Measurements from ENCODE around the gene ASTN1.

ASTN1 gene

DNA sequence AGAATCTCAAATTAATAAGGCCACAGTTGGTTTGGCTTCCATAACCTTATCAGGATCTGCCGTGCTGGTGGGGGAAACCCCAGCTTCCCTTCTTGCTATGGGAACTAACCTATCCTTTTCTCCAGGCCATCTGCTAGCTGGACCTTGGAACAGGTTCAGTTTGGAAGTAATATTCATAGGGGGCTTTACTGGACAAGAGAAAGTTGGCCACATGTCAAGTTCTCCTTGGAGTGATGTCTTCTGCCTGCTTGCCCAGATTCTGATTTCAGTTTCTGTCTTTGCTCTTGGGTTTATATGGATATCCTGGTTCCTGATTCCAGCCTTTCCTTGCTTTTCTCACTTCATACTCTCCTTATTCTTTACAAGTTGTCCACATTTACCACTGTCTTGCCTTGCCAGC lies 279.6 kb downstream of the ASTN1 start:
- TF ChIP-seq FOXP2 (optimal IDR thresholded peaks at IDR 0.05; ENCODE audit: borderline replicate concordance, extremely low read depth, extremely low read length, insufficient read depth) = no peak
- no peak for TF ChIP-seq SIN3A (IDR thresholded peaks at IDR 0.05; ENCODE audit: borderline replicate concordance, insufficient read depth, low read length)
- no peak for TF ChIP-seq TAF1 (IDR thresholded peaks at IDR 0.05; ENCODE audit: borderline replicate concordance, insufficient read depth, low read length)
- TF ChIP-seq, protein P1, sequence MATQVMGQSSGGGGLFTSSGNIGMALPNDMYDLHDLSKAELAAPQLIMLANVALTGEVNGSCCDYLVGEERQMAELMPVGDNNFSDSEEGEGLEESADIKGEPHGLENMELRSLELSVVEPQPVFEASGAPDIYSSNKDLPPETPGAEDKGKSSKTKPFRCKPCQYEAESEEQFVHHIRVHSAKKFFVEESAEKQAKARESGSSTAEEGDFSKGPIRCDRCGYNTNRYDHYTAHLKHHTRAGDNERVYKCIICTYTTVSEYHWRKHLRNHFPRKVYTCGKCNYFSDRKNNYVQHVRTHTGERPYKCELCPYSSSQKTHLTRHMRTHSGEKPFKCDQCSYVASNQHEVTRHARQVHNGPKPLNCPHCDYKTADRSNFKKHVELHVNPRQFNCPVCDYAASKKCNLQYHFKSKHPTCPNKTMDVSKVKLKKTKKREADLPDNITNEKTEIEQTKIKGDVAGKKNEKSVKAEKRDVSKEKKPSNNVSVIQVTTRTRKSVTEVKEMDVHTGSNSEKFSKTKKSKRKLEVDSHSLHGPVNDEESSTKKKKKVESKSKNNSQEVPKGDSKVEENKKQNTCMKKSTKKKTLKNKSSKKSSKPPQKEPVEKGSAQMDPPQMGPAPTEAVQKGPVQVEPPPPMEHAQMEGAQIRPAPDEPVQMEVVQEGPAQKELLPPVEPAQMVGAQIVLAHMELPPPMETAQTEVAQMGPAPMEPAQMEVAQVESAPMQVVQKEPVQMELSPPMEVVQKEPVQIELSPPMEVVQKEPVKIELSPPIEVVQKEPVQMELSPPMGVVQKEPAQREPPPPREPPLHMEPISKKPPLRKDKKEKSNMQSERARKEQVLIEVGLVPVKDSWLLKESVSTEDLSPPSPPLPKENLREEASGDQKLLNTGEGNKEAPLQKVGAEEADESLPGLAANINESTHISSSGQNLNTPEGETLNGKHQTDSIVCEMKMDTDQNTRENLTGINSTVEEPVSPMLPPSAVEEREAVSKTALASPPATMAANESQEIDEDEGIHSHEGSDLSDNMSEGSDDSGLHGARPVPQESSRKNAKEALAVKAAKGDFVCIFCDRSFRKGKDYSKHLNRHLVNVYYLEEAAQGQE (IDR thresholded peaks at IDR 0.05; ENCODE audit: insufficient read depth in 1 of 2, low read depth in 2 of 2, low read length in 2 of 2) = no peak
- TF ChIP-seq POLR2AphosphoS5 (IDR thresholded peaks at IDR 0.05; ENCODE audit: low read depth, low read length) = no peak

DNA sequence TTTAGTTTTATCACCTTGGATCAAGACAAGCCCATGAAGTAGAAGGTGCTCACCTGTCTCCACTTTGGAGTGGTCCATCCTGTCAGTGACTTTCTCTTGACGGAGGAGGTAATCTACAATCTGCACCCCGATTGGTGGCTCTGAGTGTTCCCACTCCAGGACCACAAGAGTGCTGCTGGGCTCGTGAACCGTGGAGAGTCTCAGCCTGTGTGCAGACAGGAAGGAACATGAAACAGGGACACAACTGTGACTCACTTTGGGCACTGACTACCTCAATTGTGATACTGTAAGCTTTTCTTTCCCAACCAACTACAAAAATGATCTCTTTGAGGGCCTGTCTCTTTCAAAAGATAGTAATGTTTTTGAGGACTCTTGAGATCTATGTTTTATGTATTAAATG lies 280.2 kb downstream of the ASTN1 start:
- TF ChIP-seq SIN3A (IDR thresholded peaks at IDR 0.05; ENCODE audit: borderline replicate concordance, insufficient read depth, low read length) (no peak), FOXP2 (optimal IDR thresholded peaks at IDR 0.05; ENCODE audit: borderline replicate concordance, extremely low read depth, extremely low read length, insufficient read depth) (no peak), TAF1 (IDR thresholded peaks at IDR 0.05; ENCODE audit: borderline replicate concordance, insufficient read depth, low read length) (no peak), POLR2AphosphoS5 (IDR thresholded peaks at IDR 0.05; ENCODE audit: low read depth, low read length) (no peak)
- TF ChIP-seq, protein P1 (IDR thresholded peaks at IDR 0.05; ENCODE audit: insufficient read depth in 1 of 2, low read depth in 2 of 2, low read length in 2 of 2) = no peak

DNA sequence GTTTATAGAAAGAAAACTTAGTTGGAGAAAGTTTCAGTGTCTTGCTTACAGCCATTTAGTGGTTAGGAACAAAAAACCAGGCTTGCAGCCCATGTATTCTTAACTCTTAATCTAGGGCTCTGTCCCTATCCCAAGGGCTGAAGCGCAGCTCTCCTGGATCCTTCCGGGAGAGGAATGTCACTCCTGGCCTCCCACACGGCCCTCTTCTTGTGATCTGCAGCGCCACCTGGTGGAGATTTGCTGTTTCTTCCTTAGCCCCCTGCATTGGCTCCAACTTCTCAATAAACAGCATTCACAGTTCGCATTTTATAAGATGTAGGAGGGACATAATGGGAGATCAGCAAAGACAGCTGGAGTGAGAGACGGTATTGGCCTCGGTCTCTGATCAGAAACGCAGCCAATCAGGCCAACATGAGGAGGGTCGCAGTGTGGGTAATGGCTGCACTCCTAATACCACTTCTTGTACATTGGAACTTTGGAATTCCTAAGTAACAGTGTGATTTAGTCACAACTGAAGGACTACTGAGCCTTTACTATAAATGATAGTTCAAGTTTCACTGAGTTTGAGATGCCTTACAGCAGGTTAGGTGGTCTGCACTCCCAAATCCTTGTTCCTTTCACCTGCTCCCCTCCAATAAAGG lies 283.4 kb downstream of the ASTN1 start:
- TF ChIP-seq SIN3A (IDR thresholded peaks at IDR 0.05; ENCODE audit: borderline replicate concordance, insufficient read depth, low read length) (no peak), FOXP2 (optimal IDR thresholded peaks at IDR 0.05; ENCODE audit: borderline replicate concordance, extremely low read depth, extremely low read length, insufficient read depth) (no peak), POLR2AphosphoS5 (IDR thresholded peaks at IDR 0.05; ENCODE audit: low read depth, low read length) (no peak), TAF1 (IDR thresholded peaks at IDR 0.05; ENCODE audit: borderline replicate concordance, insufficient read depth, low read length) (no peak)
- TF ChIP-seq, protein P1 (IDR thresholded peaks at IDR 0.05; ENCODE audit: insufficient read depth in 1 of 2, low read depth in 2 of 2, low read length in 2 of 2) = no peak

DNA sequence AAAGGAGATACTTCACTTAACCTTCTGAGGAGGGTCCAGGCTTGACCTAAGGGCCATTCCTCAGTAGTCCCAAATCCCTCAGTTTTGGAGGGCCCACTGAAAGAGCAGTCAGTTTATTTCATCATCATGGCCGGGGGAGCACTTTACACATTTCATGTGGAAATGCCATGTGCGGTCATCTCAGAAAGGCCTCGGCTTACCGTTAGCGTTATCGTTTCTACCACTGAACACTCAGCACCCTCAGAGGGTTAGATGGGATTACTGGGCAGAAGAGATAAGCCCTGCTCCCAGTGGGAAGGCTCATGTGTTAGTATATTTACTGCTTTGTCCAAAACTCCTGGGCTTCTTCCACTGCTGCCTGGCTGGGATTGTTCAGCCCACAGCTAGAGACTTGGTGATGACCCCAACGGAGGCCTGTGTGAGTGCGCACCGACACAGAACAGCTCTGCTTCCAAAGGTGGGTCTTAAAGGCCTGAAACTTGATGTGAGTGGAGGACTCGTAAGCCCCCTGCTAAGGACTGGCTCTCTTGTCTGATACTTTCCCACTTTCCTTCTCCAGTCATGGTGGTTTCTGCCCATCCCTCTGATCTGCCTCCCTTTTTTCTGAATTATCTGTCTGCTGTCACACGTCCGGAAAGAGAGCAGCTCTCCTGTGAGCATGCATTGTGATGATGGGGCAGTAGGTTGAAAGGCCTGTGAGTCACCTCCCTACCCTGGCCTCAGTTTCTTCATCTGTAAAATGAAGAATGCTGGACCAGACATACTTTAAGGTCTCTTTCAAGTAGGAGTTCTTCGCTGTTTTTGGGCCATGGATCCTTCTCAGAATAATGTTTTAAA lies 284.5 kb downstream of the ASTN1 start:
- TF ChIP-seq TAF1 (IDR thresholded peaks at IDR 0.05; ENCODE audit: borderline replicate concordance, insufficient read depth, low read length) (no peak), POLR2AphosphoS5 (IDR thresholded peaks at IDR 0.05; ENCODE audit: low read depth, low read length) (no peak), SIN3A (IDR thresholded peaks at IDR 0.05; ENCODE audit: borderline replicate concordance, insufficient read depth, low read length) (no peak), FOXP2 (optimal IDR thresholded peaks at IDR 0.05; ENCODE audit: borderline replicate concordance, extremely low read depth, extremely low read length, insufficient read depth) (no peak)
- TF ChIP-seq, protein P1 (IDR thresholded peaks at IDR 0.05; ENCODE audit: insufficient read depth in 1 of 2, low read depth in 2 of 2, low read length in 2 of 2) = no peak
